NCI-H1417 (cell line): ENCODE results near the gene ABCG1.
"Not testable (repeated sequence)": the region's sequence is repeated elsewhere in the genome, so short reads cannot be mapped to it uniquely, and the experiment has no call there.

ENCODE experiments used
- DNase-seq, 3 experiments: peaks; one replicate each; lab custom pipeline; 2025; lab: John Stamatoyannopoulos, UW

Gene ABCG1

GRCh38 chr21:42218836-42219605 is at the start of gene ABCG1:
Gene ABCG1, plus strand, starts transcription at chr21:42219140. Its CDS starts 123 bp downstream, at chr21:42219263.
- peak; percentile 71 to 88 (median 85) for DNase-seq

DNA sequence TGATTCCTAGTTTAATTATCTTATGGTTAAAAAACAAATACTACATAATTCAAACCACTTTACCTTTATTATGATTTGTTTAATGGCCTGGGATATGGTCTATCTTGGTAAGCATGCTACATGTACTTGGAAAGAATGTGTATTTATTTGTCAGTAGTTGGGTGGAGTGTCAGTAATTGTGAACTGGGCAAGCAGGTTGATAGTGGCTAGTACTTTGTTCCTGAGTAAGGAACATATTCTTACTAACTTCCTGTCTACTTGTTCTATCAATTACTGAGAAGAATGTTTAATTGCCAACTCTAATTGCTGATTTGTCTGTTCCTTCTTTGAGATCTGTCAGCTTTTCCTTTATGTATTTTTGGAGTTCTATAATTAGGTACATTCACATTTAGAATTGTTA is 49.2 kb upstream of the ABCG1 start:
- no peak for DNase-seq

DNA sequence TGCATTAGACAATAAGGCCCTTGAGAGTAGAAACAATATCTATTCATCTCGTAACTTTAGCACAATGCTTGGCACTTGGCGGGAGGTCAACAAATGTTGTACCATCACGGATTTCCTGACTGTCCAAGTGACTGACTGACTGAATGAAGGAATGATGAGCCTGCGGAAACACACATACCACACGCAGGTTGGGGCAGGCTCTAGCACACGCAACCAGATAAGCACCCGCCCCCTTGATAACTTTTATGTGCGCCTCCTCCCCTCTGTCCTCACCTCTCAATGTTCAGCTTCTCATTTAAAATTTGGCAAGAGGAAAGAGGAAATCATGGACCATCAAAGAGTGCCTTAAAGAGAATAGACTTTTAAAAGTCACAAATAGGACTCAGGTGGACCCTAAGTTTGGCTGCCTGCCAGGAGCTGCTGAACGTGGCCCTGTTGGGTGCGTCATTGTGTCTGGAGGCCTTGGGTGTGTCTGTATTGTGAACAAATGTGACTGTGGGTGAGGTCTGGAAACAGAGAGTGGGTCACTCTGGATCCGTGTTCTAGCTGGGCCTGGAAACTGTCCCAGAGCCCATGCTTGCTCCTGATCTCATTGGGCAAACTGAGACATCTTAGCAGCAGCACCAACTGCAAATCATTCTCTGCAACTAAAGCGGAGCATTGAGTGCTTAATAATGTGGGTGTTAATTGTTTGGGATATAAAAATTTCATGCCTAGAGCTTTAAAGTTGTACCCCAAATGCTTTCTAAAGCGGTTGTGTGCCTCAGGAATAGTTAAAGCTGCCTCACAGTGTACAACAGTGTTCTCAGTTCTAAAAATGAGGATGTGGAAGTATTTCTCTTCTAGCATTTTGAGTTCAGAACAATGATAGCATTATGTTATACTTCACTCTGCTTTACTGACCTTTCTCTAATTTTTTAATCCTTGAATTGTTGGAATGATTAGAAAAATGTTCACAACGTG is 47.6 kb upstream of the ABCG1 start:
- DNase-seq: peak in 2 of 3 experiments; percentile 20 to 36

- DNase-seq: no peak
Observed at GRCh38 chr21:42172596-42173483, 46.1 kb upstream of the ABCG1 start.

GRCh38 chr21:42174173-42174572 is 44.8 kb upstream of the ABCG1 start:
- DNase-seq: no peak

DNA sequence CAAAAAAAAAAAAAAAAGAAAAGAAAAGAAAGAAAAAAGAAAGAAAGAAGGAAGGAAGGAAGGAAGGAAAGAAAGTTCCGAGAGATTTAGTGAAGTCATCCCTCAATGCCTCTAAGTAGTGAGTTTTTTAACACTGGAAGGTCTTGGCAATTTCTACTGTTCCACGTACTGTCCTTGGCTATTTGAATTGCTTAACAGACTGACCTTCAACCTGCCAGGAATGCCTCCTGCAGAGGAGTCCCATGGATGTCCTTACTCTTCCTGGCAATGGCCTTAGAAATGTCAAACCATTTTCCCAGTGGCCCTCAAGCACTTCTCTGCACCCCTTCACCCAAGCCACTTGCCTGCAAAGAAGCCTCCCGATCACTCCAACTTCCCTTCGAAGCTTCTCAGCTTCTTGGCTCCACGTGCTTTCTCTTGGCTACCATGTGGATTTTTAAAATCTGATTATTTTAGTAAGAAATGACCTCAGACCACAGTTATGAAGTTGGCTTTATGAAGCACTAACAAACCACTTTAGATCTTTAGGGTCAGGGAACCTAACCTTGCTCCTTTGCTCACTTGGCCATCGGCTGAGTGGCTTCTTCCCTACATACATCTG is 43.7 kb upstream of the ABCG1 start:
- no peak for DNase-seq

DNA sequence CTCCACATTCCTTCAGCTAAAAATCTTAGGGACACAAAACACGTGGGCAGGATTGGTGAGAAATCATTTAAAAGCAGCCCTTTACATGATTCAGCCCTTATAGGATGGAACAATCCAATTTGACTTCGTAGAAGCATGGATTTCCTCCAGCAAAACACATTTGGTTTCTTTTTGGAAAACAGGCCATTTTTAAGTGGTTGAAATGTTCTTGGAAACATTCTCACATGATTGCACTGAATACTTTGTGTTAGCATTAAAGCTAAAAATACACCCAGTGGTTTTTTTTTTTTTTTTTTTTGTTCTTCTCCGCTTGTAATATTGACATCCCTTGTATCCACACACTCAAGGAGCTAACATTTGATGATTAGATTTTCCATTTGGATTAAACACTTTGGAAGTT is 42.1 kb upstream of the ABCG1 start:
- DNase-seq: no peak

- no peak for DNase-seq
Observed at GRCh38 chr21:42179316-42179715, 39.6 kb upstream of the ABCG1 start.

GRCh38 chr21:42180001-42180400 is 38.9 kb upstream of the ABCG1 start:
- not testable (repeated sequence) for DNase-seq

DNA sequence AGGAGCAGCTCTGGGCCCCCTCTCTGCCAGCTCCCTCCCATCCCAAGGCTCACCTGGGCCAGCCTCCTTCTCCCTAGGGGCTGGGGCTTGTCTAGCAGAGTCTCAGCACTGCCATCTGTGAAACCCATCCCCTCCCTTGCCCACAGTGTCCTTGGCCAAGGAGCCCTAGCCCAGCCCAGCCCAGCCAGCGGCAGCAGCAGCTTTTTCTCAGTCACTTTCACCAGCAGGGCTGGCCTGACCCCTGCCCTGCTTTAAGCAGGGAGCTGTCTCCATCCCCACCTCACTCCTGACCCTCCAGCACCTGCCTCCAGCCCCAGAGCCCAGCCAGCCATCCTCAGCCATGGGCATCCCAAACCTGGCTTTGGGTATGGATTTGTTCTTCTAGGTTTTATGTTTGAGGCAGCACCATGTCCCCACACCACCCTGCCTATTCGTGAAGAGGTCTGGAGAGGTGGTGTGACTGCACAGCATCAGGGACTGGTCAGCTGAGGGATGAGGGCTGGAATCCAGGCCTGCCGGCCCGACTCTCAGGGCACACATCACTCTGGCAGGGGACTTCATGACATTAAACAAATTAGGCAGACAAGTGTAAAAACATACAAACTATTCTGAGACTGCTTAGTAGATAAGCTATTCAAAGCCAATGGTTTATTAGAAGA is 36.1 kb upstream of the ABCG1 start:
- DNase-seq: no peak

DNA sequence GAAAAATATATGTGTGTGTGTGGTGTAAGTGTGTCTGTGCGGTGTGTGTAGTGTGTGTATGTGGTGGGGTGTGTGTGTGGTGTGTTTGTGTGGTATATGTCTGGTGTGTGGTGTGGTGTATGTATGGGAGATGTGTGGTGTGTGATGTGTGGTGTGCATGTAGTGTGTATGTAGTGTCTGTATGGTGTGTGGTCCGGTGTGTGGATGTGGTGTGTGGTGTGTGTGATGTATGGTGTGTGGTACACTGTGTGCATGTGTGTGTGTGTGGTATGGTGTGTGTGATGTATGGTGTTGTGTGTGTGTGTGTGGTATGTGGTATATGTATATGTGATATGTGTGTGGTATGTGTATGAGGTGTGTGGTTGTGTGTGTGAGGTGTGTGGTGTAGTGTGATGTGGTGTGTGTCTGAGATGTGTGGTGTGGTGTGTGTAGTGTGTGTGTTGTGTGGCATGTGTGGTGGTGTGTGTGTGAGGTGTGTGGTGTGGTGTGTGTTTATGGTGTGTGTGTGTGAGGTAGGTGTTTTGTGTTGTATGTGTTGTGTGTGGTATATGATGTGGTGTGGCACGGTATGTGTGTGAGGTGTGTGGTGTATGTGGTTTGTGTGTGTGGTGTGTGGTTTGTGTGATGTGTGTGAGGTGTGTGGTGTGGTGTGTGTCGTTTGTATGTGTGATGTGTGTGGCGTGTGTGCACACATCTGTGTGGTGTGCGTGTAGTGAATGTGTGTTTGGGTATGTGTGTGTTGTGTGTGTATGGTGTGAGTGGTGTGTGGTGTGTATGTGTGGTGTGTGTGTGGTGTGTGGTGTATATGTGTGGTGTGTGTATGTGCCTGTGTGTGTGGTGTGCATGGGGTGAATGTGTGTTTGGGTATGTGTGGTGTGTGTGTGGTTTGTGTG is 35.3 kb upstream of the ABCG1 start:
- no peak for DNase-seq

- no peak for DNase-seq
Observed at GRCh38 chr21:42186591-42186990, 32.3 kb upstream of the ABCG1 start.

- DNase-seq: no peak
Observed at GRCh38 chr21:42187976-42188653, 30.8 kb upstream of the ABCG1 start.

- no peak for DNase-seq
Observed at GRCh38 chr21:42188663-42189062, 30.3 kb upstream of the ABCG1 start.

DNA sequence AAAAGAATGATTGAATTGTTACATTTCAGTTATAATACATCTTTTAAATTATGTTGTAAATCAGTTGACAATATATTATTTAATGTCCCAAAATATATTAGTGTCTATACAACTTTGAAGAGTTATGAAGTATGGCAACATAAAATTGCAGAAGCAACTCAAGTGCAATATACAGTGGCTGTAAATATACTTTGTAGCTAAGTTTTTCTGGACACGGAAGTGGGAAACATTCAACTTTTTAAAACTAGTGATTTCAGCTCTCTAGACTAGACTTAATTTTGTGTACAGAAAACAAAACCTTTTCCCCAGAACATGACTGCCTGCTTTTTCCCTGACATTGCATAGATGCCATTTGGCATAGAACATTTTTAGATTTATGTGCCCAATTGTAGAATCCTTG is 29.5 kb upstream of the ABCG1 start:
- no peak for DNase-seq

DNA sequence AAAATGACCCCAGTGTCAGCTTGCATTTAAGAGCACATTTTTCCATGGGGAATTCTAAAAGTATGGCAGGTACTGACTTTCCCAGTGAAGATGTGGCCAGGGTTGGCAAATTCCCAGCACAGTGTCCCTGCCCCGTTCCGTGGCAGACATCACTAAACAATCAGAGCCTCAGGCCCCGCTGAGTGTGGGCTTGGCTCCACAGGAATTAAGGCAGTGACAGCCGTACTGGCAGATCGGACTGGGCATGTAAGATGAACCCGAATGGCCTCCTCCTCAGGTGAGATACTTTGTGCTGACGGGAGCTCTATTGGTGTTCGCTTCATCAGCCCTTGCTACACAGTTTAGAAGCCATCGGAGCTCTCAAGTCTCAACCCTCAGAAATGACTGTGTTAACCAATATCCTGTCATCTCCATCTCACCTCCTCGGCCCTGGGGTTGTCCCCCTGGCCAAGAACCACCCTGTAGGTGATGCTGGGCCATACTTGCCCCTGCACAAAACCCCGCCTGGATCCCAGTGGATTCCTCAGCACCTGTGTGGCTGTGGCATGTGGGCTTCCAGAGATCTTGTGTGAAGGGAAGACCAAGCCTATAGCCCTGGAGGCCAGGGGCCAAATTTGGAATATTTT is 29.0 kb upstream of the ABCG1 start:
- no peak for DNase-seq

- DNase-seq: no peak
Observed at GRCh38 chr21:42190486-42190863, 28.5 kb upstream of the ABCG1 start.

- no peak for DNase-seq
Observed at GRCh38 chr21:42191064-42191463, 27.9 kb upstream of the ABCG1 start.
